GM06990 (cell line): Measurements from ENCODE around the gene CYP3A5.

Source experiments
- DNase-seq: peaks from one replicate; pipeline ENCODE4 v3.0.0-alpha.2; 2011; ENCODE audit not compliant: insufficient read length; ENCODE audit errors: extremely low read depth
- H3K27me3 ChIP-seq: replicated peaks from 2 replicates; pipeline ENCODE4 v1.6.0; 2011; ENCODE audit warnings: low read length; ENCODE audit not compliant: control insufficient read depth, insufficient read depth
- H3K36me3 ChIP-seq: 2 replicates; pipeline ENCODE4 v1.5.1; 2011; ENCODE audit warnings: low read length; ENCODE audit not compliant: control insufficient read depth, insufficient read depth
- H3K4me3 ChIP-seq: replicated peaks from 2 replicates; pipeline ENCODE4 v1.5.1; 2011; ENCODE audit warnings: low read depth, mild to moderate bottlenecking, control low read depth, low read length
- TF ChIP-seq, protein P1 (sequence below): IDR thresholded peaks from 2 replicates; pipeline ENCODE4 v1.5.1; 2011; ENCODE audit warnings: low read length, control low read depth, mild to moderate bottlenecking, inconsistent platforms; ENCODE audit not compliant: insufficient read depth, poor library complexity, severe bottlenecking

The CYP3A5 gene

DNA sequence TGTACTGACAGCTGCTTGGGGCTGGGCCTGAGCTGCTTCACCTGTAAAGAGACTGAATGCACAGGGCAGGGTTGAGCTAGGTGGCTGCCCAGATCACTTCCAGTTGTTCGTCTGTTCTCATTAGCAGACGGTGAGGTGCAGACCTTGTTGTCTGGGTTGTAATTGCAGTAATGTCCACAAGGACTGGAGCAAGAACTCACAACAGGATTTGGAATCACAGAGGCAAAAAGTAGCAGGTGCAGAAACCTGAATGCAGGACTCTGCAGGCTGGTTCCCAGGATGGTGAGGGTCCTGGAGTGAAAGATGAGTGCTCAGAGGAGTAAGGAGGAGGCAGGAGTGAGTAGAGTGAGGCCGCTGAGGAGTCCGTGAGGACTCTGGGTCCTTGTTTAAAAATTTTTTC, 53.8 kb downstream of the CYP3A5 start:
- no peaks in the 10 kb centered on the region for H3K27me3 ChIP-seq
- TF ChIP-seq, protein P1, sequence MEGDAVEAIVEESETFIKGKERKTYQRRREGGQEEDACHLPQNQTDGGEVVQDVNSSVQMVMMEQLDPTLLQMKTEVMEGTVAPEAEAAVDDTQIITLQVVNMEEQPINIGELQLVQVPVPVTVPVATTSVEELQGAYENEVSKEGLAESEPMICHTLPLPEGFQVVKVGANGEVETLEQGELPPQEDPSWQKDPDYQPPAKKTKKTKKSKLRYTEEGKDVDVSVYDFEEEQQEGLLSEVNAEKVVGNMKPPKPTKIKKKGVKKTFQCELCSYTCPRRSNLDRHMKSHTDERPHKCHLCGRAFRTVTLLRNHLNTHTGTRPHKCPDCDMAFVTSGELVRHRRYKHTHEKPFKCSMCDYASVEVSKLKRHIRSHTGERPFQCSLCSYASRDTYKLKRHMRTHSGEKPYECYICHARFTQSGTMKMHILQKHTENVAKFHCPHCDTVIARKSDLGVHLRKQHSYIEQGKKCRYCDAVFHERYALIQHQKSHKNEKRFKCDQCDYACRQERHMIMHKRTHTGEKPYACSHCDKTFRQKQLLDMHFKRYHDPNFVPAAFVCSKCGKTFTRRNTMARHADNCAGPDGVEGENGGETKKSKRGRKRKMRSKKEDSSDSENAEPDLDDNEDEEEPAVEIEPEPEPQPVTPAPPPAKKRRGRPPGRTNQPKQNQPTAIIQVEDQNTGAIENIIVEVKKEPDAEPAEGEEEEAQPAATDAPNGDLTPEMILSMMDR = no peak
- DNase-seq = no peak
- no peak overlapping the region for H3K4me3 ChIP-seq
- H3K36me3 ChIP-seq = peaks cover 46% of the 10 kb centered on the region

DNA sequence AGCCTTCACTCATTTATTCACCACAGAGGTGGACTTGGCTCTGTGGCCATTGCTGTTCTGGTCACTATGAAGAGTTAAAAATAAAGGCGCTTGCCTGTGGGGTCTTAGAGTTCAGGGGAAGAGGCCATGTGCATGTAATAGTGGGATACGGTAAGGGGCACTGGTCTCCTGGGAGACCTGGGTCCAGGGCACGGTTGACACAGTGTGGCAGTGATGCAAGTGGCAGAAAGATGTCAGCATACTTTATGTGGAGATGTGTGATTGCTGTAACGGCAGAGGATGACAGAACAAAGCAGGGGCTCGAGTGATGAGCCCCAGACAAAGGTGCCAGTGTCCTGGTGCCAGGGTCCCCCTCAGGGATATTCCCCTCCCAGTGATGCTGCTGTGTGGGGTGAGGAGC, 54.5 kb downstream of the CYP3A5 start:
- H3K4me3 ChIP-seq = no peak overlapping the region
- H3K36me3 ChIP-seq = peaks cover 47% of the 10 kb centered on the region
- no peak for DNase-seq
- no peaks in the 10 kb centered on the region for H3K27me3 ChIP-seq
- TF ChIP-seq, protein P1 = no peak

DNA sequence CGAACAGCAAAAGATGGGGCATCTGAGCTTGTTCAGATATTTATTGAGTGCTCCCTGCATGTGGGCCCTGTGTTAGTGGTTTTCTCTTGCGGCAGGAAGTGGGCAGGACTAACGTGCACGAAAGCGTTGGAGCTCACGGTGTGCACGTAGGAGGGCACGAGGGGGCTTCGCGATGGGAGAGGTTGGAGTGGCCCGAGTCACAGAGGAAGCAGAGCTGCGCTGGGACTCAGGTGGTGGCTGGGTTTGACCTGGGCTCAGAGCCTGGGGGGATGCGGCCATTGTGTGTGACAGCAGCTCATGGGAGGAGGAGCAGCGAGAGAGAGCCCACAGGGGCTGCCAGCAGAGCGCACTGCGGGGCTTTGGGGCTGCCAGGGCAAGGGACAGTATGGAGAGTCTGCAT, 55.3 kb downstream of the CYP3A5 start:
- TF ChIP-seq, protein P1 = no peak
- Histone ChIP-seq H3K27me3 (no peaks in the 10 kb centered on the region), H3K36me3 (peaks cover 44% of the 10 kb centered on the region), H3K4me3 (no peak overlapping the region)
- no peak for DNase-seq

DNA sequence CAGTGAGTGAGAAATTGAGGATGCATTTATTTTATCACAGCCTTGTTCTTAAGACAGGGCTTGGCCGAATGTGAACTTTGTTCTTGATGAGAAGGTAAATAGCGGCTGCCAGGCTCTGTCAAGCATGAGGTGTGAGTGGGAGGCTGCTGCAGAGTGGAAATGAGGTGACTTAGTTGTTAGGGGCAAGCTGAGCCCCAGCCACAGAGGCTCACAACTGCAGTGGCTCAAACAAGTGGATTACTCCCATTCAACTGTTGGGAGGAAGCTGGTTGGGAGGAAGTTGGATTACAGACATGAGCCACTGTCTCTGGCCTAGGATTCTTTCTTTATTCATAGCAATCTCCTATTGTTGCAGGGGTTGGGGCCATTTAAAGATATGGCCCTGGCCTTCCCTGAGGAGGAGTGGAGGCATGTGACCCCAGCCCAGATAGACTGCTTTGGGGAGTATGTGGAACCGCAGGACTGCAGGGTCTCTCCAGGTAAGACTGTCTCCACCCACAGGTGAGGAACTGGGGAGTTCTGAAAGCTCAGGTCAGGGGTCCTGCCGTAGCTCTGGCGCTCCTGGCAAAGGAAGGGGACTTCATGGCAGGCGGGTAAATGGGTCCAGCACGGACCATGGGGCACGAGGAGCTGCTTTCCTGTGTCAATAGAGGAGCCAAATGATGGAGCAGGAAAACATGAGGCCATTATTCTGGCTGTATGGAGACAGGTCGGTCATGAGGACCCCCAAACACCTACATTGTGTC, 55.9 kb downstream of the CYP3A5 start:
- Histone ChIP-seq H3K27me3 (no peaks in the 10 kb centered on the region), H3K36me3 (peaks cover 41% of the 10 kb centered on the region), H3K4me3 (no peak overlapping the region)
- TF ChIP-seq, protein P1 = no peak
- no peak for DNase-seq

DNA sequence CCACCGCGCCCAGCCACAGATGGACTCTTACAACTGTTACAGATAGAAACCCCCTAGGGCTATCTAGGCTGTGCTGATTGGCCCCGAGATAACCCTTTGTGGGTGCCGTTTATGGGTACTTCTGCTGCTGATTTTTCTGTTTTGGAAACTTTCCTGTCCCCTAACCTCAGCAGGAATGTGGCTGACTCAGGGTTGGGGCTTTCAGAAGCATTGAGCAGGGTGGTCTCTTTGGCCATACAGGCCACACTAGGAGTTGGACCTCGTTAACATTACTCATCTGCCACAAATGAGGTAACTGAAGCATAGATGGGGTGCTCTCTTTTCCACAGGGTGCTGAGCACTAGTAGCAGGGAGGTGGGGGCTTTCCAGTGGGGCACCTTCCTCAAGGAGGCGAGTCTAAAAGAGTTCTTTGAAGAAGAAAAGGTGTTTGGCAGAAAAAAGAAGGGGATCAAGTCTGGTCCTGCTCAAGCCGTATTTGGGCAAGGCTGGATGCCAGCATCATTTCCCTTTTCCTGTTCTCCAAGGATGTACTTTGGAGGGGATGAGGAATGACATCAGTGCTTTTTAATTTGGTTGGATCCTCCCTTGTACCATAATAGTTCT, 56.6 kb downstream of the CYP3A5 start:
- peaks cover 36% of the 10 kb centered on the region for H3K36me3 ChIP-seq

More for the DNA sequence above, 56.6 kb downstream of the CYP3A5 start:
- DNase-seq = no peak
- H3K27me3 ChIP-seq = no peaks in the 10 kb centered on the region
- TF ChIP-seq, protein P1 = no peak
- no peak overlapping the region for H3K4me3 ChIP-seq
